ENCODE data around the gene SUPT3H.

GRCh38 chr6:44831002-44831610, 546.6 kb downstream of the SUPT3H start:
- TF ChIP-seq ZBTB33 (IDR thresholded peaks at IDR 0.05) (no peak), CTCF (IDR thresholded peaks at IDR 0.05; ENCODE audit: low read depth, low read length, missing input control) (no peak), TAF1 (conservative IDR thresholded peaks at IDR 0.05) (no peak), YY1 (IDR thresholded peaks at IDR 0.05) (no peak), REST (IDR thresholded peaks at IDR 0.05) (no peak), RAD21 (IDR thresholded peaks at IDR 0.05) (no peak), FOXA2 (IDR thresholded peaks at IDR 0.05) (no peak), GABPA (IDR thresholded peaks at IDR 0.05 in 1 of 2, conservative IDR thresholded peaks at IDR 0.05 in 1 of 2) (no peak), MAX (IDR thresholded peaks at IDR 0.05) (no peak), JUND (IDR thresholded peaks at IDR 0.05) (no peak), FOXA1 (IDR thresholded peaks at IDR 0.05) (no peak), EGR1 (IDR thresholded peaks at IDR 0.05; ENCODE audit: low read depth in 2 of 2) (no peak), SP1 (IDR thresholded peaks at IDR 0.05) (no peak), HNF4A (conservative IDR thresholded peaks at IDR 0.05) (no peak)
